IMR-90 (cell line): ENCODE measurements around the gene TCERG1L. TPM values are rescaled to one million over a fixed set of nuclear protein-coding genes. Genes with fewer than 3 reads are reported as not detected.

Source experiments
- ATAC-seq: fragments of 200-7000 bp; cut with Tn5 transposase; 2 replicates; pipeline ENCODE4 v1.9.1; 2020; ENCODE audit warnings: low read depth, mild to moderate bottlenecking, moderate library complexity
- BruUV-seq: library from RNA; stranded (reverse); fragments of 400-500 nt; replicated peaks from 2 replicates; lab custom pipeline; 2021; lab: Mats Ljungman, UMichigan
- CTCF ChIA-PET: fragments of 300-600 bp; formaldehyde crosslinking; extraction: SDS; loops from one replicate; lab custom pipeline; 2021; ENCODE audit warnings: antibody characterized with exemption; lab: Yijun Ruan, JAX
- POLR2A ChIA-PET: fragments of 300-600 bp; sonication (Branson Sonifier 250); formaldehyde crosslinking; loops from one replicate; lab custom pipeline; 2022; ENCODE audit warnings: antibody characterized with exemption; ENCODE audit not compliant: unreplicated experiment; lab: Charles Lee
- DNase-seq: peaks from one replicate; pipeline ENCODE4 v3.0.0; 2013
- H2AFZ ChIP-seq: replicated peaks from 2 replicates; pipeline ENCODE3; 2013; ENCODE audit warnings: low read length, mild to moderate bottlenecking; ENCODE audit not compliant: poor library complexity
- H2AK5ac ChIP-seq: 2 replicates; pipeline ENCODE4 v1.6.1; 2013; ENCODE audit warnings: low read depth, low read length, inconsistent platforms
- H2AK9ac ChIP-seq: replicated peaks from 2 replicates; pipeline ENCODE3; 2013; ENCODE audit warnings: mild to moderate bottlenecking, low read depth, low read length, moderate library complexity; ENCODE audit not compliant: poor library complexity
- H2BK120ac ChIP-seq: 2 replicates; pipeline ENCODE4 v1.6.1; 2013; ENCODE audit warnings: low read depth, low read length, inconsistent platforms
- H2BK15ac ChIP-seq: 3 replicates; pipeline ENCODE4 v1.6.1; 2013; ENCODE audit warnings: low read depth, low read length, inconsistent platforms
- H2BK20ac ChIP-seq: 2 replicates; pipeline ENCODE4 v1.6.1; 2013; ENCODE audit warnings: low read depth, mild to moderate bottlenecking, inconsistent platforms, low read length, moderate library complexity
- H2BK5ac ChIP-seq: 2 replicates; pipeline ENCODE4 v1.6.1; 2013; ENCODE audit warnings: mild to moderate bottlenecking, low read depth, low read length, inconsistent platforms; ENCODE audit not compliant: poor library complexity, severe bottlenecking
- H3K14ac ChIP-seq: replicated peaks from 2 replicates; pipeline ENCODE4 v1.6.1; 2013; ENCODE audit warnings: low read depth, low read length, inconsistent platforms
- H3K18ac ChIP-seq: 2 replicates; pipeline ENCODE4 v1.6.1; 2013; ENCODE audit warnings: low read depth, low read length, control low read depth
- H3K23ac ChIP-seq: 2 replicates; pipeline ENCODE4 v1.6.1; 2013; ENCODE audit warnings: low read depth, low read length, inconsistent platforms
- H3K27ac ChIP-seq: 2 replicates; pipeline ENCODE4 v1.5.1; 2013; ENCODE audit warnings: mild to moderate bottlenecking, control low read depth, low read length; ENCODE audit not compliant: insufficient read depth
- H3K27me3 ChIP-seq: 2 replicates; pipeline ENCODE4 v1.6.1; 2013; ENCODE audit warnings: low read length; ENCODE audit not compliant: control insufficient read depth, insufficient read depth
- H3K36me3 ChIP-seq: 2 replicates; pipeline ENCODE4 v1.6.1; 2013; ENCODE audit warnings: low read length, mixed read lengths; ENCODE audit not compliant: control insufficient read depth, insufficient read depth
- H3K4ac ChIP-seq: 2 replicates; pipeline ENCODE4 v1.6.1; 2013; ENCODE audit warnings: low read depth, low read length, inconsistent platforms
- H3K4me1 ChIP-seq: 2 replicates; pipeline ENCODE4 v1.6.1; 2013; ENCODE audit warnings: low read length, mixed read lengths; ENCODE audit not compliant: control insufficient read depth, insufficient read depth
- H3K4me2 ChIP-seq: 2 replicates; pipeline ENCODE4 v1.6.1; 2013; ENCODE audit warnings: low read depth, mild to moderate bottlenecking, control low read depth, low read length, moderate library complexity
- H3K4me3 ChIP-seq: 2 replicates; pipeline ENCODE4 v1.5.1; 2013; ENCODE audit warnings: low read depth, mild to moderate bottlenecking, control low read depth, low read length, moderate library complexity; ENCODE audit not compliant: insufficient read depth
- H3K56ac ChIP-seq: 2 replicates; pipeline ENCODE4 v1.6.1; 2013; ENCODE audit warnings: low read length, inconsistent platforms; ENCODE audit not compliant: insufficient read depth; ENCODE audit errors: extremely low read depth
- H3K79me1 ChIP-seq, 2 experiments: 2 replicates each; pipeline ENCODE4 v1.6.1; 2013; ENCODE audit warnings: low read length in 2 of 2, inconsistent platforms in 1 of 2, low read depth in 1 of 2
- H3K9ac ChIP-seq: 2 replicates; pipeline ENCODE4 v1.6.1; 2013; ENCODE audit warnings: low read depth, low read length, control low read depth
- H3K9me1 ChIP-seq: 2 replicates; pipeline ENCODE4 v1.6.1; 2013; ENCODE audit warnings: low read length, inconsistent platforms; ENCODE audit not compliant: insufficient read depth
- H3K9me3 ChIP-seq: 2 replicates; pipeline ENCODE4 v1.6.1; 2013; ENCODE audit warnings: low read length; ENCODE audit not compliant: control insufficient read depth, insufficient read depth
- H4K20me1 ChIP-seq: 2 replicates; pipeline ENCODE4 v1.6.1; 2013; ENCODE audit warnings: low read length, inconsistent platforms; ENCODE audit not compliant: insufficient read depth
- H4K5ac ChIP-seq: 2 replicates; pipeline ENCODE4 v1.6.1; 2013; ENCODE audit warnings: mild to moderate bottlenecking, low read depth, low read length, control low read depth
- H4K8ac ChIP-seq, 2 experiments: 2 replicates each; pipeline ENCODE4 v1.6.1; 2013; ENCODE audit warnings: low read depth in 2 of 2, low read length in 2 of 2, control low read depth in 1 of 2, inconsistent platforms in 1 of 2
- H4K91ac ChIP-seq: 2 replicates; pipeline ENCODE4 v1.6.1; 2013; ENCODE audit warnings: low read depth, low read length, inconsistent platforms; ENCODE audit not compliant: insufficient read depth
- RCOR1 ChIP-seq: IDR thresholded peaks from 2 replicates; pipeline ENCODE4 v1.6.1; 2012; ENCODE audit warnings: mild to moderate bottlenecking, low read length, improper control_type of control experiment; ENCODE audit not compliant: insufficient replicate concordance
- WGBS, 2 experiments: methylation state at CpG; one replicate each; pipeline versions ENCODE4 v1.1.5 to v1.1.7; 2013; ENCODE audit warnings: missing lambda C conversion rate in 2 of 2; ENCODE audit not compliant: insufficient read length in 1 of 2; ENCODE audit errors: extremely low coverage in 2 of 2; 5-methylcytosine and 5-hydroxymethylcytosine counted together
- dilution Hi-C: fragments of 300-500 bp; cut with HindIII; formaldehyde crosslinking; loops from one replicate; pipeline ENCODE4 v1.14.3; 2018; ENCODE audit warnings: low sequenced_read_pairs; ENCODE audit not compliant: unreplicated experiment
- in situ Hi-C: fragments of 300-500 bp; cut with MboI; formaldehyde crosslinking; loops from 3 replicates; pipeline ENCODE4 v1.14.3; 2019; ENCODE audit warnings: low sequenced_read_pairs, inconsistent platforms, mixed read lengths
- intact Hi-C: fragments of 100-400 bp; cut with micrococcal nuclease; formaldehyde crosslinking; loops from 2 replicates; pipeline ENCODE4 v1.10.0; 2022
- polyA plus RNA-seq, 3 experiments: library from polyadenylated mRNA; depleted of rRNA; stranded (reverse); fragments of >200 nt; gene quantifications; 2 replicates each; pipeline ENCODE4 v1.2.3, GENCODE V29; 2012; ENCODE audit warnings: low replicate concordance in 1 of 3
- total RNA-seq: library from RNA; depleted of rRNA; stranded (reverse); fragments of >200 nt; gene quantifications from 2 replicates; pipeline ENCODE4 v1.2.3, GENCODE V29; 2012

The TCERG1L gene
- total and polyA plus RNA-seq, 2 of the 4 experiments (the other 2 are of a cell fraction), result not detected

- Histone ChIP-seq H2AK9ac (no peak overlapping the region), H4K8ac (no peak overlapping the region), H3K14ac (no peak overlapping the region), H4K91ac (no peak overlapping the region), H2BK20ac (no peak overlapping the region), H2AK5ac (no peak overlapping the region), H3K4me2 (no peak overlapping the region), H3K4me3 (no peak overlapping the region), H3K27ac (no peak overlapping the region), H2BK15ac (no peak overlapping the region), H3K23ac (no peak overlapping the region), H2BK120ac (no peak overlapping the region), H3K27me3 (no peaks in the 10 kb centered on the region), H3K4me1 (no peaks in the 10 kb centered on the region), H3K9me1 (no peaks in the 10 kb centered on the region), H3K36me3 (no peaks in the 10 kb centered on the region), H3K4ac (no peak overlapping the region), H3K56ac (no peak overlapping the region), H3K79me1 (no peaks in the 10 kb centered on the region), H3K9me3 (peaks cover 32% of the 10 kb centered on the region), H4K5ac (no peak overlapping the region), H4K20me1 (no peaks in the 10 kb centered on the region), H2BK5ac (no peak overlapping the region), H2AFZ (no peak overlapping the region), H3K9ac (no peak overlapping the region), H3K18ac (no peak overlapping the region)
- no peak for TF ChIP-seq RCOR1
- CTCF ChIA-PET, result no interaction called here
- BruUV-seq, result no TSS peak
- dilution Hi-C loops, result no loop called here
- intact Hi-C loops, result no loop called here
- ATAC-seq (no peak), DNase-seq (no peak)
- WGBS, 2 experiments, result no CpG with 5 or more reads among the region's 15 CpGs
- in situ Hi-C loops, result no loop called here
- POLR2A ChIA-PET, result no interaction called here
Measured at GRCh38 chr10:131193923-131194322, 117.6 kb downstream of the TCERG1L start.
